ENCODE results near the gene BAAT.
"Not testable (repeated sequence)": the region's sequence is repeated elsewhere in the genome, so short reads cannot be mapped to it uniquely, and the experiment has no call there.

Gene BAAT

DNA sequence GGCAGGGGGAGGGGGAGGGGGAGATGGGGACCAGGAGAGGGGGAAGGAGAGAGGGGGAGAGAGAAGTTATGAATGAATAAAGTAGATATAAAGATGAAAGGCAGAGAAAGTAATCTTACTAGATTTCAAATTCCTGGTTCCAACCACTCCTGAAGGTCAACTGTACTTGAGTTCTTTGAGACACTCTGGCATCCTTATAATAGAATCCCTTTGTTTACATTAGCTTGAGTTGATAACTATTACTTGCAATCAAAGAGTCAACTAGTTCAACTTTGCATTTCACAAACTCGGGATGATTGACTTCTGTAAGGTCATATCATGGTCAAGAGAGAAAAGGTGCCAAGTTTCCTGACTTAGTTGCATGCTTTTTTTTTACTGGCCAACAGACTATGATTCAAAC lies 42.2 kb downstream of the BAAT start:
- TF ChIP-seq, protein P1, sequence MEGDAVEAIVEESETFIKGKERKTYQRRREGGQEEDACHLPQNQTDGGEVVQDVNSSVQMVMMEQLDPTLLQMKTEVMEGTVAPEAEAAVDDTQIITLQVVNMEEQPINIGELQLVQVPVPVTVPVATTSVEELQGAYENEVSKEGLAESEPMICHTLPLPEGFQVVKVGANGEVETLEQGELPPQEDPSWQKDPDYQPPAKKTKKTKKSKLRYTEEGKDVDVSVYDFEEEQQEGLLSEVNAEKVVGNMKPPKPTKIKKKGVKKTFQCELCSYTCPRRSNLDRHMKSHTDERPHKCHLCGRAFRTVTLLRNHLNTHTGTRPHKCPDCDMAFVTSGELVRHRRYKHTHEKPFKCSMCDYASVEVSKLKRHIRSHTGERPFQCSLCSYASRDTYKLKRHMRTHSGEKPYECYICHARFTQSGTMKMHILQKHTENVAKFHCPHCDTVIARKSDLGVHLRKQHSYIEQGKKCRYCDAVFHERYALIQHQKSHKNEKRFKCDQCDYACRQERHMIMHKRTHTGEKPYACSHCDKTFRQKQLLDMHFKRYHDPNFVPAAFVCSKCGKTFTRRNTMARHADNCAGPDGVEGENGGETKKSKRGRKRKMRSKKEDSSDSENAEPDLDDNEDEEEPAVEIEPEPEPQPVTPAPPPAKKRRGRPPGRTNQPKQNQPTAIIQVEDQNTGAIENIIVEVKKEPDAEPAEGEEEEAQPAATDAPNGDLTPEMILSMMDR (IDR thresholded peaks at IDR 0.05), result no peak
- TF ChIP-seq ZFX (IDR thresholded peaks at IDR 0.05; ENCODE audit: borderline replicate concordance), result no peak
- H3K27ac ChIP-seq, result no peak overlapping the region

DNA sequence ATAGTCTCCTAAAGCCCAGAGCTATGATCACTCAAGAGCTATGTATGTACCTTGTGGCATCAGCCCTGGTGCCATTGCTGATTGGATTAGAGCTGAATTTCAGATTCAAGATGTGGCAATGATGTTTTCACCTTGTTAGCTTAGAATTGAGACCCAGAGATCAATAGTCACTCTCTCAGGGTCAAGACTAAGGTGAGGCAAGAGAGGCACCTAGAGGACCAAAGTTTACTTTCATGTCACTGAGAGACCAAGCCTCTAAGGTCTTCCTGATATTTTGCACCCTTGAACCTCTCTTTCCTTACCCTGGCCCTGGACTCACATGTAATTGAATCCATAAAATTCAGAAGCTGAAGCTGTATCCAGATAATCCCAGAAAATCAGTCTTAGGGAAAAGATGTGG lies 42.8 kb downstream of the BAAT start:
- TF ChIP-seq, protein P1 (IDR thresholded peaks at IDR 0.05), result no peak
- no peak for TF ChIP-seq ZFX (IDR thresholded peaks at IDR 0.05; ENCODE audit: borderline replicate concordance)
- no peak overlapping the region for H3K27ac ChIP-seq

- TF ChIP-seq ZFX (IDR thresholded peaks at IDR 0.05; ENCODE audit: borderline replicate concordance), result no peak
- TF ChIP-seq, protein P1 (IDR thresholded peaks at IDR 0.05), result no peak
These were observed 47.6 kb downstream of the BAAT start for GRCh38 chr9:101337237-101337636.

GRCh38 chr9:101336091-101336490 lies 48.7 kb downstream of the BAAT start:
- TF ChIP-seq, protein P1 (IDR thresholded peaks at IDR 0.05), result no peak
- no peak for TF ChIP-seq ZFX (IDR thresholded peaks at IDR 0.05; ENCODE audit: borderline replicate concordance)
- H3K27ac ChIP-seq, result no peak overlapping the region

More at GRCh38 chr9:101337237-101337636, 47.6 kb downstream of the BAAT start:
- H3K27ac ChIP-seq, result no peak overlapping the region

DNA sequence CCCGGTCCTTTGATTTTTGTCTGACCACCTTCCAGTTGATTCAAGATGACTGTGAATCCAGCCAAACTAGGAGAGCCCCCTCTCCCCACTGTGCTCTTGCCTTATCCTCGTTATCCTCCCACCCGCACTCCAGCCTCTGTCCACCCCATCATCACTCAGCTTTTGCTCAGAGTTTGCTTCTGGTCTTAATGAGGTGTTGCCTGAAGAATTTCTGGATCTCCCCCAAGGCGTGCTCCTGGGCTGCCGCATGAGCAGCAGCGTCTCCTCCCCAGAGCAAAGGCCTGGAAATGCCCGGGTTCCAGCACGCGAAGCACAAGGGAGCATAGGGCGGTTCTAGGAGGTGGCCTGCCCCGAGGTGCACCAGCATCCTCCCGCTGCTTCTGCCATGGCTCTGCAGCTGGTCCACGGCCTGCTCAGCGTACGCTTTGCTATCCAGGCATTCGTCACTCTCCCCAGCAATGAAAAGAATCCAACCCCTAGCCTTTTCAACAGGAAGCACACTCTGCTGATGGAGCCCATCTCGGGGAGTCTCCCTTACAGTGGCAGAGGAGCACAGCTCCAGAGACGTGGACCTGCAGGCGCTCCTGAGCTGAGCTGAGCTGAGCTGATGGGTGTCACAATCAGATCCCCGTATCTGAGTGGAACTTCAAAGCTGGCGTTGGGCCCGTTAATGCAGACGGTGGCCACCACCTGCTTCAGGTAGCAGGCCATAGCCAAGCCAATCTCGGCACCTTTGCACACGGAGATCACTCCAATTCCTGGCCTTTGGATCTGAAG lies 50.7 kb downstream of the BAAT start:
- TF ChIP-seq, protein P1 (IDR thresholded peaks at IDR 0.05), result no peak
- no peak for TF ChIP-seq ZFX (IDR thresholded peaks at IDR 0.05; ENCODE audit: borderline replicate concordance)
- no peak overlapping the region for H3K27ac ChIP-seq

DNA sequence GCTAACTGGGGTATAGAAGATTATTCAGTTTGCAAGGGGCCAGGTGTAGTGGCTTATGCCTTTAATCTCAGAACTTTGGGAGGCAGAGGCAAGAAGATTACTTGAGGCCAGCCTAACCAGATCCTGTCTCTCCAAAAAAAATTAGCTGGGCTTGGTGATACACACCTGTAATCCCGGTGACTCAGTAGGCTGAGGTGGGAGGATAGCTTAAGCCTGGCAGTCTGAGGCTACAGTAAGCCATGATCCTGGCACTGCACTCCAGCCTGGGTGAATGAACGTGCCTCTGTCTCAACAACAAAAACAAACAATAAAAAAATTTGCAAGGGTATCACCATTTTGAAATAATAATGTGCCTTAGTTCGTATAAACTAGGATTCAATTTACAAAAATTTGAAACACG lies 51.3 kb downstream of the BAAT start:
- no peak overlapping the region for H3K27ac ChIP-seq
- TF ChIP-seq, protein P1 (IDR thresholded peaks at IDR 0.05), result no peak
- TF ChIP-seq ZFX (IDR thresholded peaks at IDR 0.05; ENCODE audit: borderline replicate concordance), result no peak

DNA sequence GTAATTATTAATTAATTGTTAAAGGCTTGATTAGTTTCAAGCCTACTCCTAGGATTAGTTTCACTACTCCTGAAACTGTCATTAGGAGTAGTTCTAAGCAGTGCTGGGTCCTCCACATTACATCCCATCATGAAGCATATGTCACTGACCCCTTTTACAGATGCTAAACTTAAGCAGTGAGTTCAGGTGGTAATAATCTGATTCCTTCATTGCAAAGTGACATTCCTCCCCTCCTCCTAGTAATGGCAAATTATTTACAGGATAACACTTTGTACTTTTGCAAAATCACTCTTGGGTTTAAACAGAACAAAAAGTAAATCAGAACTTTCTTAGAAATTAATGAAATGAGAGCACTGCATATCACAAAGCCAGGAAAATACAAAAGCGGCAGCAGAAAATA lies 52.4 kb downstream of the BAAT start:
- no peak overlapping the region for H3K27ac ChIP-seq
- no peak for TF ChIP-seq ZFX (IDR thresholded peaks at IDR 0.05; ENCODE audit: borderline replicate concordance)
- TF ChIP-seq, protein P1 (IDR thresholded peaks at IDR 0.05), result no peak

DNA sequence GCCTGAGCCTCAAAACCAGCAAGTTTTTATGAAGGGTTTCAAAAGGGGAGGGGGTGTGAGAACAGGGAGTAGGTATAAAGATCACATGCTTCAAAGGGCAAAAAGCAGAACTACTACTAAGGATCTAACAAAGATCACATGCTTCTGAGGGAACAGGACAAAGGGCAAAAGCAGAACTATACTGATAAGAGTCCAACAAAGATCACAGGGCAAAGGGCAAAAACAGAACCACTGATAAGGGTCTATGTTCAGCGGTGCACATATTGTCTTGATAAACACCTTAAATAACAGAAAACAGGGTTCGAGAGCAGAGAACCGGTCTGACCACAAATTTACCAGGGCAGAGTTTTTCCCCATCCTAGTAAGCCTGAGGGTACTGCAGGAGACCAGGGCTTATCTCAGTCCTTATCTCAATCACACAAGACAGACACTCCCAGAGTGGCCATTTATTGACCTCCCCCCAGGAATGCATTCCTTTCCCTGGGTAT lies 57.3 kb downstream of the BAAT start:
- not testable (repeated sequence) for H3K27ac ChIP-seq
